Embryonic facial prominence (tissue), 1 donor: ENCODE measurements around the gene ST6GALNAC5.
"Not testable (repeated sequence)": the region's sequence is repeated elsewhere in the genome, so short reads cannot be mapped to it uniquely, and the experiment has no call there.

Experiments used
- DNase-seq: peaks from one replicate; pipeline ENCODE4 v3.0.0-alpha.2; 2016; ENCODE audit errors: extremely low spot score

ST6GALNAC5 gene

DNA sequence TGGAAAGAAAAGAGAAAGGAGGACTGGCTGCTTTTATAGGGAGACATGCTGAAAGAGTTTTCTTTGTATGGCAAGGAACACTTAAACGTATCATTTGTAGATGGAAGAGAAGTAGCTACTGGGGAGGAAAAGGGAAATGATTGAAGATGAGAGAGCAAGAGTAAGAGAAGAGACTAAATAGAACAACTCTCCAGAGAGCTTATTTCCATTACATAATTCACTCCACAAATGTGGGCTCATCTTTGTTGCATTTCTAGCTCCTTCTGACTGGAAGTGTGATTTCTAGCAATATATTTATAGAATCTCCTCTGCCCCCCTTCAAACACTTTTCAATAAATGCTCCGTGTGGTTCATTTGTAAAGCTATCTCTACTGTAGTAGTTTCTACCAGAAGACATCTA, 71.0 kb downstream of the ST6GALNAC5 start:
- no peak for DNase-seq

DNA sequence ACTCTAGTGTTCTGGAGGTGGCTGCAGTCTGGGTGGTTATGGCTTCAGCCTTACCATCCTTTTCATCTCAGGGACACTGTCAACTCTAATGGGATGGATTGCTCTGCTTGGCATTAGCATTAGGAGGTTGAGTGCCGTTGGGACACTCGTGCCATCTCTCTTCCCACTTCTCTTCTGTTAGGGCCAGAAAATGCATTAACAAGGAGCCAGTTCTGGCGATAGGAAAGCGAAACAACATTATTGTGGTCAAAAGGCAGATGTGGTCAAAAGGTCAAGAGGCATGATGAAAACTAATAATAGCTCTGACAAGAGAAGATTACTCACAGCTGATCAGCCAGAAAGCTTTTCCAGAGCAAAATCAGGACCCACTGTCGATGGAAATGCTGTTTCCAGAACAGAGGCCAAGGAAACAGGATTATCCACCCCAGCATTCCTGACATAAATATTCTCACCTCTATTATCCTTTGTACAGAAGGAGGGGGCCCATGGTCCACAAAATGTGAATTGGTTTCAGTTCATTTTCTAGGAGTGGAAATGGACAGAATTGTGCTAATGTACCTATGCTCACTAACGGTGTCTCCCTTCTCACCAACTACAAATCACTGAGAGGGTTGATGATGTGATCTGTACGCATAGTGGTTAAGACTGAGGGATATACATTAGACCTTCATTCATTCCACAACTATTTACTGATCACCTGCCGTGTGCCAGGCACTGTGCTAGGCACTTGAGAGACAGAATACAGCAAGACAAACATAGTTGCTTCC, 72.0 kb downstream of the ST6GALNAC5 start:
- DNase-seq, result no peak

DNA sequence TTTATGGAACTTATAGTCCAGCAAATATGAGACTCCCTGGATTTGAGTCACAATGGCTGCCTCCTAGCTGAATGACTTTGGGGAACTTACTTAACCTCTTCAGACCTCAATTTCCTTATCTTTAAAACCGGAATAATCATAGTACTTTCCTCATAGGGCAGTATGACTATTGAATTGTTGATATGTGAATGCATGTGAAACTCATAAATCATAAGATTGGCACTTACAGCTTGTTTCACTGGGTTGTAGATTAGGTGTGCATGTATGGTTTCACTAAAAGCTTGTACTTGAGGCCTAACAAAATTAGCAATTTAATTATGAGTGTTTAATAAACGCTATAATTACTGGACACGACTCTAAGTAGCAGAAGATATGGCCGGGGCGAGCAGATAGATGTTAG, 72.5 kb downstream of the ST6GALNAC5 start:
- no peak for DNase-seq

DNA sequence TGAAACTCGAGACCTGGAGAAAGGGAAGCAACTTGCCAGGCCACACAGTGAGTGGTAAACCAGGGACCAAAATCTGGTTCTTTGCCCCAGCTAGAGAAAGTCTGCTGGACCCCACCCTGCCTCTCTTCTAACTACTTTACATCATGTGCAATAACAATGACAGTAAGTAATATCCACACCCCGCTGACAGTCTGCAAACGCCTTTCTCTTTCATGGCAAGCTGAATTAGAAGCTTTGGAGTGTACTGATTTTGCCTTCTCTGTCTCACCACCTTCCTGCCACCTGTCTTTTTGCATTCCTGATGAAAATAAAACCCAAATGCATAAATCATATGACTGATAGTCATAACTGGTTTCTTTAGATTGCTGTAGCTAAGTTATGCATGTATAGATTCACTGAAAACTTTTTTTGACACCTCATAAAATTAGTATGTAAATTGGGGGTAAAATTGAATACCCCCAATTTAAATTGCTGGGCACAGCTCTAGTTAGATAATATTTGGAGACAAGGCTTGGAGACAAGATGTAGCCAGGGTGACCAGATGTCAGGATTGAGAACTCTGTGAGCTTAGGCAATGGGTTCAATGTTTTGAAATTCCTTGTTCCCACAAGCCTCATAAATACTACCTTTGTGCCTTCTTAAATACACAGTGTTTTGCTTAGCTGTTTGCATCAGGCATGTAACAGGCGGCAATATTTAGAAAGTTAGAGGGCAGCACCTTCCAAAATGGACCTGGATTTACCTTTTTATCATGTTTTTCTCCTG, 73.5 kb downstream of the ST6GALNAC5 start:
- no peak for DNase-seq

DNA sequence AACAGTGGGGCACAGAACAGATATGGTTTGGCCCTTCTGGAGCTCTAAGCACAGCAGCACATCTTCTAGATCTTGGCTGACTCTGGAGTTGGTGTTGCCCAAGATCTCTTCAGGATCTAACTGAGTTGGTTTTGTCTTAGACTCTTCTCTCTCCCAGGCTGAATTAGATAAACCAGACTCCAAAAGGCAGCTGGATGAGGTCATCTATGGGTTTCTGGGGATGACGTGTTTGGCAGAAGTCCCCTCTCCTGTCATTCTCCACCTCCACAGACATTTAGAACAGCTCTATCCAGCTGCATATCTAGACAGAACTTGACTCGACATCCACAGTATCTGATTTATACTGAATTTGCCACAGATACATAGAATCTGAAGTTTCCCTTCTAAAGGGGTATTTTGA, 75.3 kb downstream of the ST6GALNAC5 start:
- no peak for DNase-seq

DNA sequence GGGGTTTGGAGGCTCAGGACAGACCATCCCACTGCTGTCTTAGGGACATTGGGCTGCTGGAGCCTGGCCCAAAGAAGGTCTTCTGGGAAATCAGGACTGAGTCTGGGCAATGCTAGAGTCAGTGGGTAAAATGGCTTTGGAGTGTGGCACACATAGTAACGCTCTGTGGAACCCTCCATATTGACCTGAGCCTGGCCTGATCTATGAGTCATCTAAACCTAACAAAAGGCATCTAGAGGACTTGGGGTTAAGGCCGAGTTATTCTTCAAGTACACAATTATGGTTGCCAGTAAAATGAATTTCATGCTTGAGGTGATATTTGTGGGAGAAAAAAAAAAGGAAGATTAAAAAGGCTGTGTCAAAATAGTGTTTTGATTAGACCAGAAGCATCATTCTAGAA, 77.7 kb downstream of the ST6GALNAC5 start:
- no peak for DNase-seq

DNA sequence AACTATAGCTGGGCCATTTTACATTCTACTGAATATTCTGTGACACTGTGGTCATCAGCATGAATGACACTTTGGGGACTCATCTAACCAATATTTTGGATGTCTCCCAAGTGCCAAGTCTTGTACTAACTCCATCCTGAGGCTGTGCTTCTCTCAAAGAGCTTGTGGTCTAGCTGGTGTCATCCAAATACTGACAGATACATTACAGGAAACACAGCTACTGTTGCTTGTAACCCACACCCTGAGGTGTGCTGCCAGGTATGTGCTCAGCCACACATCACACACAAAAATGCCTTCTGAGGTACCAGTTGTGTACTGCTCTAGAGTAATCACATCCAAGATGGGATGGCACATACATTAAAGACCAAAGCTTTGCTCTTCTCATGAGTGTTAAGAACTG, 81.6 kb downstream of the ST6GALNAC5 start:
- no peak for DNase-seq

DNA sequence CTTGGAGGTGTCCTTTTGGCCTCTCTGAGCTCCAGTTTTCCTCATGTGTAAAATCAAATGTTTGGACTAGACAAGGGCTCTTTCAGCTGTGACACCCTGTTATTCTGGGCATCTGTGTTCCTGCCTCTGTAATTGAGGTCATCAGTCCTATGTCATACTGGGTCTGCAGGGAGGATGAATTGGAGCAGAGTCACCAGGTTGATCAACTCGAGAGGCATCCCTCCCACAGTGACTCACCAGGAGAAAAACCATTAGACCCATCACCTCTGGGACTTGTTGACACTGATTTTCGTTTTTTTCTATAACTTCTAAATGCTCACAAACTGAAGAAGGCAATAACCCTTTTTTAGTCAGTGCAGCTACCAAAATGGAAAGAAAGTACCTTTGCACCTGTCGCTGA, 82.2 kb downstream of the ST6GALNAC5 start:
- no peak for DNase-seq

DNA sequence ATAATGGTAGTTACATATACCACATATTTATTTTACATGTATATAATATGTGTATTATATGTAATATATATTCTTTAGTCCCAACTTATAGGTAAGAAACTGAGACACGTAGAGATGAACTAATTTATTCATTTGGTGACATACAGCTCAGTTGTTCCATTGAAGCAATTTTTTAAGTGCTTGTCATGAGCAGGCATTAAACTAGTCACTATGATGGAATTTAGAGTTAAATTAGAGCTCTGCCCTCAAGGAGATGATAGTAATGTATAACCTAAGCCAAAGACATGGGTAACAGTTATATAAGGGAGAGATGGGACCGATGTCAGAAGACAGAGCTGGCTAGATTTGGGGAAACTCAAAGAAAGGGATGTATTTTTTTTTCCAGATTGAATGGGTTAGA, 83.0 kb downstream of the ST6GALNAC5 start:
- no peak for DNase-seq

DNA sequence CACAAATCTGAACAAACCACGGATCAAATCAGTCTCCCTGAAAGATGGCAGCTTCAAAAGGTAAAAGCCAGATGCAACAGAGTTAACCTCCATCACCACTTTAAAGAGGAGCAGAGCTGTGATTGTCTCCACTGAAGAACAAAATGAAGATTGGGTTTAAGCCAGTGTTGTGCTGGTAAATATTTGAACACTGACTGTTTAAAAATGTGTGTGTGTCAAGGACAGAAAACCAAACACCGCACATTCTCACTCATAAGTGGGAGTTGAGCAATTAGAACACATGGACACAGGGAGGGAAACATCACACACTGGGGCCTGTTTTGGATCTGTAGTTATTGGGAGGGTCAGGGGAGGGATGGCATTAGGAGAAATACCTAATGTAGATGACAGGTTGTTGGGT, 83.9 kb downstream of the ST6GALNAC5 start:
- no peak for DNase-seq

DNA sequence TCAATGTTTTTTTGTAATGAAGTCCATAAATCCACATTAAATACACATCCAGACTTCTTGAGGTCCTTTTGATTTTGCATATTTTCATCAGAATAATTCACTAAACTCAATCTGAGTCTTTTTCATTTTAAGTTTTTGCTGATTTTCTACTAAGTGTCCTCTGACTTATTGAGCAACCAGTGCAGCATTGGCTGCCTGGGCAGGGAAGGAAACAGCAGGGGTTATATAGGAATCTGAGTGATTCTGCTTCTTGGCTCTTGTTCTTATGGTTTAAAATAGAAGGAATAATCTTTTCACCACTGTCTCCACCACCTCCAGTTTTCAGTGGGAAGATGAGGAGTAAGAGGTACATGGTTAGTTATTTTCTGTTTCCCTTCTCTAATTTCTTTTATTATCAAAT, 88.4 kb downstream of the ST6GALNAC5 start:
- DNase-seq, result no peak

DNA sequence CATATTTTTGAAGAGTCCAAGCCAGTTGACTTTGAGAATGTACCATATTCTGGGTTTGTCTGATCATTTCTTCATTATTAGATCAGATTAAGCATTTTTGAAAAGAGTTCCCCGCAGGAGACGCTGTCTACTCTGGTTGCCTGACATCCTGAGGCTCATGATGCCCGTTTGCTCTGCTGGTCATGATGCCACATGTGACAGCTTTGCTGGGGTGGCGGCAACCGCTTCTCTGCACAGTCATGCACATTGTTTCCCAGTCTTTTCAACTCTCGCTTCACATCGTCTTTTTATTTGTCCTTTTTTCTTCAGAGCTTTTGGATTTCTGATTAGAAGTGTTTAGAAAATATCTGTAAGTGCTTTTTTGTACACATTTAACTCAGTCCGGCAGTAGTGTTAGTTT, 90.7 kb downstream of the ST6GALNAC5 start:
- DNase-seq, result no peak

DNA sequence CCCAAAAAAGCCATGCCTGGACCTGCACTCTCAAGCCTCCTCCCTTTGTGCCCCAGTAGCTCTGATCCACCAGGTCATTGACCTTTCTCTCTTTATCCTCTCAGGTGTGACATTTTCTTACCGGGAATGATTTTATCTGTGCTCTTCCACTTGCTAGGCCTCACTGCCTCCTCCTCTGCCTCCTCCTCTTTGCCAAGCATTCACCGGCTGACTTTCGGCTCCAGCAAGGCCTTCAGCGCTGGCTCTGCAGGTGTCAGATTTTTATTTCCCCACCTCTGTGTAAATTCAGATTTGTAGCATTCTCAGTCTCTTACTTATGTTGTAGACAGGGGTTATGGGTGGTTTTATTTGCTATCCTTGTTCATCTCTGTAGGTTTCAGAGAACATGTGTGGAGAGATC, 91.5 kb downstream of the ST6GALNAC5 start:
- DNase-seq, result no peak

DNA sequence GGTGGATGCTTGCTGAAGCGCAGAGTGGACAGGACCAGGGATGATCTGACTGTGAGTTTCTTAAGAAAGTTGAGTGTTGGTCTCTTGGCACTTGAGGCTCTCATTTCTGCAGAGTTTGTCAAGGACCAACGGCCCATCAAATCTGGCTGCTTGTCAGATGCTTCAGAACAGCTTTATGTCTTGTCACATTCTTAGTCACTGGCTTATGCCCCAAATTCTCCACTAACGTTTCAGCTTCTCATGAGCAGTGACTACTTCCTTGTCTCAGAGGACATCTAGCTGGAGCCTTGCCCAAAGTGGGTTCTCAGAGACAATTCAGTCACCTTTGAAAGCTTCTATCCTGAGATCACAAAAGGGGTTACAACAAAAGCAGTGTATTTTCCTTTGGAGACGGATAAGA, 92.3 kb downstream of the ST6GALNAC5 start:
- DNase-seq, result no peak

DNA sequence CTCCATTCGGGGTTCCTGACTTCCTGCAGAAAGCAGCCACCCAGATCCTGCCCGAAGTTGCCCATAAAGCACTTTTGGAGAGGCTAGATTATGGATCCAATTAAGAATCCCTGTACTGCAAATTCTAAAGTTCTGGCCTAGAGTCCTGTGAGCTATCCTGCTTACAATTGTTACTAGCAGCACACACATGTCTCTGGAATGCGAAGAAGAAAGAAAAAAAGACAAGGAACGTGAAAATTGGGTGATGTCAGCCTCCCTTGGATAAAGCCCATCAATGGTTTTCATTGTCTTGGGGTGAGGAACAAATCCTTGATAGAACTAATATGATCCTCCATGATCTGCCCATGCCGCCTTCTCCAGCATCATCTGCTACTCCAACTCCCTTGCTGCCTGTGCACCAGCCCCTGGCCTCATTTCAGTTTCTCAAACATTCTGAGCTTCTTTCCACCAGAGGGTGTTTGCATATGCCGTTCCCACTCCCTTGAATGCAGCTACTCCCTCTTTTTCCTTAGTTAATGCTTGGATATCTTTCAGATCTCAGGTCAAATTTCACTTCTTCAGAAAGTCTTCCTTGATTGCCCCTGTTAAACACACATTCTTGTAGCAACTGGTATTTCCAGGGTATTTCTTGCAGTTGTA, 94.0 kb downstream of the ST6GALNAC5 start:
- no peak for DNase-seq

DNA sequence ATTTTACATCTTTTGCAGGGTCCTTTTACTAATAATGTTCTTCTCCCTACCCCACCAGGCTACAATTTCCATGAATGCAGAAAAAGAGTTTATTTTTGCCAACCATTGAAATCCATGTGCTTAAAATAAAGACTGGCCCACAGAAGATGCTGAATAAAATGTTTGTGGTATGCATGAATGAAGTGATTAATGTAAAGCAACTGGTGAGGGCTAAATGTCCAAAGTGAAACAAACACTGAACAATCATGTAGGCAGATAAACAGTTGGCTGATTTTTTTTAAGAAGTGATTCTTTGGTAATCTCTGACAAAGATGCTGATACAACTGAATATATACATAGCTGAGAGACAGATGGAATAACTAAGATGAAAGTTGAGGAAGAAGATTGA, 94.5 kb downstream of the ST6GALNAC5 start:
- DNase-seq, result no peak

DNA sequence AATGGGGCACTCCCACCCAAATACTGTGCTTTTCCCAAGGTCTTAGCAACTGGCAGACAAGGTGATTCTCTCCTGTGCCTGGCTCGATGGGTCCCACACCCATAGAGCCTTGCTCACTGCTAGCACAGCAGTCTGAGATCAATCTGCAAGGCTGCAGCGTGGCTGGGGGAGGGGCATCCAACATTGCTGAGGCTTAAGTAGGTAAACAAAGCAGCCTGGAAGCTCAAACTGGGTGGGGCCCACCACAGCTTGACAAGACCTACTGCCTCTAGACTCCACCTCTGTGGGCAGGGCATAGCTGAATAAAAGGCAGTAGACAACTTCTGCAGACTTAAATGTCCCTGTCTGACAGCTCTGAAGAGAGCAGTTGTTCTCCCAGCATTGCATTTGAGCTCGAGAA, 114.0 kb downstream of the ST6GALNAC5 start:
- not testable (repeated sequence) for DNase-seq

DNA sequence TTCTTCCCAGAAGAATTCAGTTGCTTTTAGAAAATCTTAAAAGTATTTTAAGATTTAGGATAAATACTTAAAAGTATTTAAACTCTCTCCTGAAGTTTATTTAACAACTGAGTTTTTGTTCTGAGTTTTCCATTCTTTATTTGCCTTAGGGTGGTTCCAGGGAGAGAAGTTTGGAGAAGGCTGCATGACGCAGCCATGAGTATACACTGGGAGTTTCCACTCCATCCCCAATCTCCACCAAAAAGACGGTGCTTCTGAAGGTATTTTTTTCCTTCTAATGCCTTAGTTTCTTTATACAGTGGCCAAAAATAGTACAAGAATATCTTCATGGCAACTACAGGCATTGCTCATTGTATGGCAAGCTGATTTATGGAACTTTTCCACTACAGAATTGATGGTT, 122.7 kb downstream of the ST6GALNAC5 start:
- no peak for DNase-seq

DNA sequence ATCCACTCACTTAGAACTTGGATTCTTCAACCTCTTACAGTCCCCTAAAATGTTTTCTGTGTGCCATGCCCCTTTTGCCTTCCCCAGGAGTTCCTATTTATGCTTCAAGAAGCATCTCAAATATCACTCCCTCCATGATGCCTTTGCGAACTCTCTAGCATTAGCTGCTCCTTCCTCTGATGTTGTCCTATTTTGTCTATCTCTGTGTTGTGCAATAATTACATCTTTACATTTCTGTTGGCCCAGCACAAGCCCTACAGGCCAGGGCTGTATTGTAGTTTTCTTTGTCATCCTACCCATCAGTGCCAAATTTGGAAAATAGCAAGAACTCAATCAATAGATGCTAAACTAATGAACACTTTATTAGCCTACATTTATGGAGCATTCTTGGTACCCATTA, 125.8 kb downstream of the ST6GALNAC5 start:
- DNase-seq, result no peak

DNA sequence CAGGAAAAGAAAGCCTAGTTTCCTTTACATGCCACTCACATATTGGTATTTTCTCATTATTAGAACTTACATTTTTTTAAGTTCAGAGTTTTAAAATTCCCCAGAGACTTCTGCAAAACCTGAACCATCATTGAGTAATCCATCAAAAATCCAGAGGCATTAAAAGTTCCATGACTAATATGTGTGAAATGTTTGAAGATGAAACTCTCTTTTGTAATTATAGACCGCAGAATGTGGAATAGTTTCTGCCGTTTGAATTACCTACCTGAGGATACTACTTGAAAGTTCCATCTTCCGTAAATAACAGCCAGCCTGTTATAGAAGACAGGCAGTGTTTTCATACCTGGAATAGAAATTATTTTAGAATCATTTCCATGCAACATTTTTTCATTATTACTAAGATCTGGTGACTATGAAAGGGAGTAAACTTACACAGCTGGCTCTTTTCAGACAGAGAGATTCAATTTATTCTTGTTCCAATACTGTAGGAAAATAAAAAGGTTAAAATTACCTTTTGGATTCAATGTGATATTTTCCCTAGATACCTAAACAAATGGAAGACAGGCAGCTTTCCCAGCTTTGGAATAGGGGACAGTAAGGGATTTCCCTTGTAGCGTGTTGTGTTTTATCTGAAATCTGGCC, 131.4 kb downstream of the ST6GALNAC5 start:
- DNase-seq, result no peak

DNA sequence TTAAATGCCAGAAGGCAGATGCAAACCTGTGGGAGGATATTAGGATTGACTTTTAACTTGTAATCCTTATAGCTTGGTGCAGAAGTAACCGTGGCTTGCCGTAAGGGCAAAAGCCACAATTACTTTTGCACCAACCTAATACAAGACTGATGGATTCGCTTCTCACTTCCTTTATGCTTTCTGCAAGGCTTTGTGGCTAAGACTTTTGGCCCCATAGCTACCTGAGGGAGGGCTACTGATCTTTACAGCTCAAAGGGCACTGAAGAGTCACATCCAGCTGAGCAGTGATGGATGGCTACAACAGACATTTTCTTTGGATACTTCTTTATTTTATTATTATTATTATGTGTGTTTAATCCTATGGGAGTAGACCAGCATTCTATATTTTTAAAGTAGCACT, 140.4 kb downstream of the ST6GALNAC5 start:
- DNase-seq, result no peak

DNA sequence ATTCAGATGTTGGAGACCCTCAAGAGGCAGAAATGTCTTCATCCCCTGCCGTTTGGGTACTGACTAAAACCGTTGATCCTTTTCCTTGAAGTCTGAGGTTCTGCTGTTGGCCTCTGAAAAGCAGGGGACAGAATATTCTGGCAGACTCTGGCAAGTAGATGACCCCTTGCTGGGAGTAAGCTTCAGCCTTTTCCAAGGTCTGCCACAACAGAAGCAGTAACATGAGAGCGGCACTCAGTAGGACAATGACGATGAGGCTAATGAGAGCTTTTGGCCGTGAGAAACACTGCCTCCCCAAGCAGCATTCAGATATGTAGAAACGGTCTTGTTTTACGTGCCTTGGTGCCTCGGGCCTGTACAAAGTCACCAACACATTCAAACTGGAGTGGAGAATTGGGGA, 143.7 kb downstream of the ST6GALNAC5 start:
- DNase-seq, result no peak

DNA sequence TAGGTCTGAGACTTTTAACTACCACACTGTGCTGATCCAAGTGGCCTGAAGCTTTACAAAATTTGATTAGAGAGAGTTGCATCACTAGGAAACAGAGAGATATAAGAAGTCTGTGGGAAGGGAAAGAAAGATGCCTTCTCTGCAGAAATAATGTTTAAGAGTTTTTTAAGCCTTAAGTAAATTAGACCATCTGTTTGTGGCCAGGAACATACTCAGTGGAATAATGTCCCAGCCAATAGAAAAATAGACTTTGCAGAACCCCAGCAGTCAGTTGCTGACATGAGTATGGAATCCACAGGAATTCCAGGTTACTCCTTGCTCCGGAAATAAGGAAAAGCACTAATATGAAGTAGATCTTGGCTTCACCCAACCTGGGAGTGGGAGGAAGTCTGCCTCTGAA, 144.8 kb downstream of the ST6GALNAC5 start:
- DNase-seq, result no peak
